ENCODE data around the gene SMARCC1.

- TF ChIP-seq YY1 (IDR thresholded peaks at IDR 0.05; ENCODE audit: insufficient read depth, insufficient read length) (no peak), ZNF274 (IDR thresholded peaks at IDR 0.05; ENCODE audit: low read depth, low read length) (no peak)
These were observed 153.3 kb downstream of the SMARCC1 start for GRCh38 chr3:47628426-47628825.

Measured in NT2/D1 (cell line).